NB4 (cell line): ENCODE measurements around the gene MTM1.

Experiments
- CTCF ChIP-seq: IDR thresholded peaks from one replicate; pipeline ENCODE4 v1.5.1; 2012; ENCODE audit warnings: low read depth, low read length
- MAX ChIP-seq: IDR thresholded peaks from 2 replicates; pipeline ENCODE4 v1.6.1; 2011; ENCODE audit warnings: low read depth, low read length
- MYC ChIP-seq: IDR thresholded peaks from 2 replicates; pipeline ENCODE4 v1.6.1; 2011; ENCODE audit warnings: low read depth, low read length

GRCh38 chrX:150625097-150625496 is 56.7 kb downstream of the MTM1 start:
- TF ChIP-seq CTCF (no peak), MAX (no peak), MYC (no peak)
